Activated CD8-positive, alpha-beta T cell treated with anti-CD3 and anti-CD28 coated beads for 36 hours (primary cell): ENCODE data around the gene CYGB. TPM values are rescaled to one million over a fixed set of nuclear protein-coding genes. Genes with fewer than 3 reads are reported as not detected.

Experiments
- ATAC-seq: fragments of 200-7000 bp; cut with Tn5 transposase; one replicate; pipeline ENCODE4 v1.10.0; 2021; ENCODE audit warnings: mild to moderate bottlenecking, moderate library complexity
- CTCF ChIA-PET: fragments of 350-600 bp; sonication (Branson Sonifier 250); formaldehyde crosslinking; loops from one replicate; lab custom pipeline; 2021; ENCODE audit warnings: antibody characterized with exemption; lab: Charles Lee
- POLR2A ChIA-PET: fragments of 350-600 bp; sonication (Branson Sonifier 250); formaldehyde crosslinking; loops from one replicate; lab custom pipeline; 2021; ENCODE audit warnings: antibody characterized with exemption; lab: Charles Lee
- DNase-seq: peaks from one replicate; pipeline ENCODE4 v3.0.0-alpha.2; 2020
- H3K27ac Mint-ChIP-seq: one replicate; pipeline ENCODE4 v1.8.0; 2021; ENCODE audit warnings: mild to moderate bottlenecking, mixed read lengths
- H3K27me3 Mint-ChIP-seq: one replicate; pipeline ENCODE4 v1.8.0; 2021; ENCODE audit warnings: mixed read lengths
- H3K36me3 Mint-ChIP-seq: one replicate; pipeline ENCODE4 v1.8.0; 2021; ENCODE audit warnings: low read depth, mixed read lengths
- H3K4me1 Mint-ChIP-seq: one replicate; pipeline ENCODE4 v1.8.0; 2021; ENCODE audit warnings: low read depth, mixed read lengths
- H3K4me3 Mint-ChIP-seq: one replicate; pipeline ENCODE4 v1.8.0; 2021; ENCODE audit warnings: mild to moderate bottlenecking, moderate library complexity, mixed read lengths
- H3K9me3 Mint-ChIP-seq: one replicate; pipeline ENCODE4 v1.8.0; 2021; ENCODE audit warnings: mixed read lengths
- intact Hi-C: fragments of 100-400 bp; cut with micrococcal nuclease; formaldehyde crosslinking; loops from one replicate; pipeline ENCODE4 v1.10.0; 2022
- total RNA-seq, 2 experiments: library from RNA; stranded (reverse); gene quantifications; one replicate each; pipeline ENCODE4 v1.2.3, GENCODE V29; 2021
- TF ChIP-seq, protein P1 (sequence below): fragments of 200-600 bp; IDR thresholded peaks from one replicate; pipeline ENCODE4 v1.8.0; 2022; ENCODE audit warnings: antibody characterized with exemption, mild to moderate bottlenecking

CYGB gene
- total RNA-seq, 2 experiments from 2014 or later: 0.23 TPM; not detected in 1

DNA sequence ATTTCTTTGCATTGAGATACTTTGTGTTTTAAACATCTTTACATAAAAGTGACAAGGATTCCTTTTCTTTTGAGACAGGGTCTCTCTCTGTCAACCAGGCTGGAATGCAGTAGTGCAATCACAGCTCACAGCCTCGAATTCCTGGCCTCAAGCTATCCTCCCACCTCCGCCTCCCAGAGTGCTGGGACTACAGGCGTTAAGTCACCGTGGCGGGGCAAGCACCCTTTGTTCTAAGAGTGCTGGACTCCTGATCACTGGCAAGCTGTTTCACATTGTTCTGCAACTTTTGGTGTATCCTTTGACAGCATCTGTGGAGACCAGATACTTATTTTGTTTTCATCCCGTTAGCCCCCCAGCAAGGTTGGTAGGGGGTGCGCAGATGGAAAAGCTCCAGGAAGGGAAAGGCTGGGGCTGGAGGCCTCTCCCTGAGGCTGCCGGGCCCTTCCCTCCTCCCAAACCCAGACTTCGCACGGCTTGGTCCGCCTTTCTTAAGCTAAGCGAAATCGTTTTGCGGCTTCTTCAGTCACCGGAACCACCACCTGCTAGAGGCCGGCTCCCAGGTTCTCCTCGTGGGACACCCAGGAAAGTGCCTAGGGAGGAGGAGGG, 47.0 kb upstream of the CYGB start:
- Mint-ChIP-seq H3K4me3 (peak overlapping the region; percentile 53), H3K4me1 (peaks cover 13% of the 10 kb centered on the region), H3K36me3 (no peaks in the 10 kb centered on the region), H3K9me3 (no peaks in the 10 kb centered on the region), H3K27ac (no peak overlapping the region), H3K27me3 (peaks cover 45% of the 10 kb centered on the region)
- ATAC-seq: no peak
- TF ChIP-seq, protein P1, sequence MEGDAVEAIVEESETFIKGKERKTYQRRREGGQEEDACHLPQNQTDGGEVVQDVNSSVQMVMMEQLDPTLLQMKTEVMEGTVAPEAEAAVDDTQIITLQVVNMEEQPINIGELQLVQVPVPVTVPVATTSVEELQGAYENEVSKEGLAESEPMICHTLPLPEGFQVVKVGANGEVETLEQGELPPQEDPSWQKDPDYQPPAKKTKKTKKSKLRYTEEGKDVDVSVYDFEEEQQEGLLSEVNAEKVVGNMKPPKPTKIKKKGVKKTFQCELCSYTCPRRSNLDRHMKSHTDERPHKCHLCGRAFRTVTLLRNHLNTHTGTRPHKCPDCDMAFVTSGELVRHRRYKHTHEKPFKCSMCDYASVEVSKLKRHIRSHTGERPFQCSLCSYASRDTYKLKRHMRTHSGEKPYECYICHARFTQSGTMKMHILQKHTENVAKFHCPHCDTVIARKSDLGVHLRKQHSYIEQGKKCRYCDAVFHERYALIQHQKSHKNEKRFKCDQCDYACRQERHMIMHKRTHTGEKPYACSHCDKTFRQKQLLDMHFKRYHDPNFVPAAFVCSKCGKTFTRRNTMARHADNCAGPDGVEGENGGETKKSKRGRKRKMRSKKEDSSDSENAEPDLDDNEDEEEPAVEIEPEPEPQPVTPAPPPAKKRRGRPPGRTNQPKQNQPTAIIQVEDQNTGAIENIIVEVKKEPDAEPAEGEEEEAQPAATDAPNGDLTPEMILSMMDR: no peak
- ChIA-PET CTCF (interaction anchor here (0.9 to 2.4 kb wide), 6 partner anchors 11 to 62 kb away, joined by 3 to 9 read pairs (median 4); no protein-coding TSS in a partner anchor), POLR2A (interaction anchor here (0.9 to 2.8 kb wide), 3 partner anchors 18 to 27 kb away, joined by 3 to 14 read pairs (median 4); no protein-coding TSS in a partner anchor)
- DNase-seq: no peak
- intact Hi-C loops: no loop called here

DNA sequence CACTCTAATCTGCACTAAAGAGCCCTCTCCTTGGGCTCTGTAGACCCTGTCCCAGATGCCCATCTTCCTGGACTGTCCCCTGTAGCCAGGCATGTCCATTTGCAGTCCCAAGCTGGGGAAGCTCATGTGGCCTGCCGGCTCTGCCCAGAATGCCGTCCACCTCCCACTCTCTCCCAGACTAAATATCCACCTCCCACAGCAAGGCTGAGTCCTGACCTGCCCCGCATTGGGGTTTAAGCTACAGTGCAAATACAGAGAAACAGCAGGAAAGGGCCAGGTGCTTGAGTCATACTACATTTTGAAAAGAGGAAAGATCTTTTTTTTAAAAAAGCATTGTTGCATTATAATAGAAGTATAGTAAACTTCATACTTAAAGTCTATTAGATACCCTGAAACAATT, 45.2 kb upstream of the CYGB start:
- no peak for DNase-seq
- Mint-ChIP-seq H3K4me3 (no peak overlapping the region), H3K36me3 (no peaks in the 10 kb centered on the region), H3K4me1 (peaks cover 19% of the 10 kb centered on the region), H3K9me3 (no peaks in the 10 kb centered on the region), H3K27me3 (peaks cover 31% of the 10 kb centered on the region), H3K27ac (no peak overlapping the region)
- ChIA-PET POLR2A (interaction anchor here (1.3 kb wide), 1 partner anchor 25 kb away, joined by 4 read pairs; no protein-coding TSS in a partner anchor), CTCF (interaction anchor here (2.4 kb wide), 1 partner anchor 60 kb away, joined by 9 read pairs; no protein-coding TSS in a partner anchor)
- TF ChIP-seq, protein P1: no peak
- ATAC-seq: no peak
- intact Hi-C loops: no loop called here

DNA sequence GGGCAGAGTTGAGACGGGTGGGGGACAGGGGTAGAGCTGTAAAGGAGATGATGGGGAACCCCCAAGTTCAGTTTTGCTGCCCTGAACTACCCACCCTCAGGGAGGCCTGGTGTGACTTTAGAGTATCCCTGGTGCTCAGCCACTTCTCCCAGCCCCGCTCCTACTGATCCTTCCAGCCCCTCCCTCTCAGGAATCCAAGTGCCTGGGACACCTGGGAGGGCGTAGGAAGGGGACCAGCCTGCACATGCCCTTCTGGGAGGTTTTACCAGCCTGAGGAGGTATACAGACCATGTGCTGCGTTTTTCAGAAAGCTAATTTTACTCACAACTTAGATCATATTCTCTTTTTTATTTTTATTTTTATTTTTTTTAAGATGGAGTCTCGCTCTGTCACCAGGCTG, 44.0 kb upstream of the CYGB start:
- peaks cover 21% of the 10 kb centered on the region for H3K27me3 Mint-ChIP-seq
- intact Hi-C loops: no loop called here
- no peak for DNase-seq
- H3K27ac Mint-ChIP-seq: no peak overlapping the region
- TF ChIP-seq, protein P1: no peak
- H3K9me3 Mint-ChIP-seq: no peaks in the 10 kb centered on the region
- no peak for ATAC-seq
- no peak overlapping the region for H3K4me3 Mint-ChIP-seq
- CTCF ChIA-PET: interaction anchor here (1.0 to 1.1 kb wide), 2 partner anchors 59 to 100 kb away, joined by 3 read pairs; no protein-coding TSS in a partner anchor
- POLR2A ChIA-PET: no interaction called here
- peaks cover 13% of the 10 kb centered on the region for H3K4me1 Mint-ChIP-seq
- no peaks in the 10 kb centered on the region for H3K36me3 Mint-ChIP-seq

DNA sequence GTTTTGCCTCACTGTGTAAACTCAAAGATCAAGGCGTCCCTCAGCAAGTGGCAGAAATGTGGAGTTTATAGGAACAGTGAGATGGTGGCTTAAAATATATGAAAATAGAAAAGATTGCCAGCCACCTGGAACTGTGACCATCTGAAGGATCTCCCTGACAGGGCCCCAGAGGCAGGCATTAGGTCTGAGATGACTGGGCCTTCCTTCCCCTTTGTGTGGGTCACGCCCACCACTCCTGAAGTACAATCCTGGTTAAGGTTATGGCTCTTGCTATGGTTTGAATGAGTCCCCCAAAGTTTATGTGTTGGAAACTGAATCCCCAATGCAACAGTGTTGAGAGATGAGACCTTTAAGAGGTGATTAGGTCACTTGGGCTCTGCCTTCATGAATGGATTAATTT, 41.8 kb upstream of the CYGB start:
- POLR2A ChIA-PET: no interaction called here
- CTCF ChIA-PET: interaction anchor here (1.0 to 1.5 kb wide), 5 partner anchors 8 to 134 kb away, joined by 3 to 7 read pairs (median 5); no protein-coding TSS in a partner anchor
- no peaks in the 10 kb centered on the region for H3K9me3 Mint-ChIP-seq
- H3K4me1 Mint-ChIP-seq: peaks cover 11% of the 10 kb centered on the region
- ATAC-seq: peak; percentile 55
- TF ChIP-seq, protein P1: no peak
- H3K27ac Mint-ChIP-seq: no peak overlapping the region
- intact Hi-C loops: no loop called here
- no peaks in the 10 kb centered on the region for H3K36me3 Mint-ChIP-seq
- H3K4me3 Mint-ChIP-seq: no peak overlapping the region
- H3K27me3 Mint-ChIP-seq: peaks cover 8% of the 10 kb centered on the region
- DNase-seq: no peak

DNA sequence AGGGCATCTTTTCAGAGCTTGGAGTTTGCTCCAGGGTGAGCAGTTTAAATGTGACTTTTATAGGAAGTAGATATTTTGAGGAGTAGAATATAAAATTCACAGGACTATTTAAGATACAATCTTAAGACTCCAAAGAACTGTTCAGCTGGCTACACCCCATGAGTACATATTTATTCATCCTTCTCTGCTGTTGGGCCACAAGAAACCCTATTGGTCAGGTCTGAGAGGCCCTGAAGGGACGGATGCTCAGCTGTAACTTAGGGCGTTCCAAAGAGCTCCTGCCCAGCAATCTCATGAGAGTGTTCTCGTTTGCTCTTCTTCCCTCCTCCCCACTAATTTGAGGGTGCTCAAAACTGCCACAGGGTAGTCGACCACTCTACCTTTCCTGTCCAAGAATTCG, 40.9 kb upstream of the CYGB start:
- no peaks in the 10 kb centered on the region for H3K9me3 Mint-ChIP-seq
- ChIA-PET CTCF (interaction anchor here (0.9 to 1.9 kb wide), 6 partner anchors 18 to 135 kb away, joined by 3 to 6 read pairs (median 5); no protein-coding TSS in a partner anchor), POLR2A (no interaction called here)
- no peaks in the 10 kb centered on the region for H3K36me3 Mint-ChIP-seq
- peaks cover 4% of the 10 kb centered on the region for H3K27me3 Mint-ChIP-seq
- H3K4me3 Mint-ChIP-seq: no peak overlapping the region
- DNase-seq (no peak), ATAC-seq (no peak)
- TF ChIP-seq, protein P1: no peak
- intact Hi-C loops: no loop called here
- H3K4me1 Mint-ChIP-seq: peaks cover 9% of the 10 kb centered on the region
- H3K27ac Mint-ChIP-seq: no peak overlapping the region
